ENCODE measurements around the gene TMEM120B.
A peak's percentile ranks its signal among the peaks of the same experiment; 100 is the strongest.

Gene TMEM120B

GRCh38 chr12:121773011-121773777 is 60.6 kb downstream of the TMEM120B start:
- Histone ChIP-seq H3K4me2 (ENCODE audit: low read depth, low read length) (no peak overlapping the region), H3K27ac (ENCODE audit: low read length) (no peak overlapping the region), H3K4me3 (ENCODE audit: low read length) (no peak overlapping the region), H4K20me1 (ENCODE audit: insufficient read depth, low read length) (no peaks in the 10 kb centered on the region), H3K9me2 (replicated peaks; ENCODE audit: insufficient read depth, low read length) (no peaks in the 10 kb centered on the region), H3K79me2 (ENCODE audit: low read length) (no peaks in the 10 kb centered on the region), H2AFZ (ENCODE audit: low read length) (no peak overlapping the region), H3K36me3 (replicated peaks; ENCODE audit: insufficient read depth, low read length) (no peaks in the 10 kb centered on the region), H3K27me3 (replicated peaks; ENCODE audit: insufficient read depth, low read length) (no peaks in the 10 kb centered on the region), H3F3A (ENCODE audit: insufficient read depth, low read length) (no peaks in the 10 kb centered on the region), H3K4me1 (ENCODE audit: low read length) (no peaks in the 10 kb centered on the region), H3K9me3 (replicated peaks; ENCODE audit: insufficient read depth, low read length) (no peaks in the 10 kb centered on the region), H3K9ac (ENCODE audit: low read length) (no peak overlapping the region)
- DNase-seq: peak; percentile 37
- peak; percentile 60 for TF ChIP-seq CTCF (IDR thresholded peaks at IDR 0.05; ENCODE audit: low read length)
- TF ChIP-seq EZH2phosphoT487 (IDR thresholded peaks at IDR 0.05; ENCODE audit: low read length): no peak
- TF ChIP-seq EZH2 (optimal IDR thresholded peaks at IDR 0.05; ENCODE audit: low read depth, low read length): no peak

- no peak for DNase-seq
- Histone ChIP-seq H3F3A (ENCODE audit: insufficient read depth, low read length) (no peaks in the 10 kb centered on the region), H3K4me2 (ENCODE audit: low read depth, low read length) (no peak overlapping the region), H3K9ac (ENCODE audit: low read length) (no peak overlapping the region), H3K4me1 (ENCODE audit: low read length) (no peaks in the 10 kb centered on the region), H2AFZ (ENCODE audit: low read length) (no peak overlapping the region), H3K9me2 (replicated peaks; ENCODE audit: insufficient read depth, low read length) (no peaks in the 10 kb centered on the region), H3K36me3 (replicated peaks; ENCODE audit: insufficient read depth, low read length) (no peaks in the 10 kb centered on the region), H3K27me3 (replicated peaks; ENCODE audit: insufficient read depth, low read length) (no peaks in the 10 kb centered on the region), H3K27ac (ENCODE audit: low read length) (no peak overlapping the region), H3K79me2 (ENCODE audit: low read length) (no peaks in the 10 kb centered on the region), H3K9me3 (replicated peaks; ENCODE audit: insufficient read depth, low read length) (no peaks in the 10 kb centered on the region), H4K20me1 (ENCODE audit: insufficient read depth, low read length) (no peaks in the 10 kb centered on the region), H3K4me3 (ENCODE audit: low read length) (no peak overlapping the region)
- TF ChIP-seq EZH2 (optimal IDR thresholded peaks at IDR 0.05; ENCODE audit: low read depth, low read length) (no peak), EZH2phosphoT487 (IDR thresholded peaks at IDR 0.05; ENCODE audit: low read length) (no peak), CTCF (IDR thresholded peaks at IDR 0.05; ENCODE audit: low read length) (no peak)
These were observed 62.5 kb downstream of the TMEM120B start for GRCh38 chr12:121774968-121775474.

- Histone ChIP-seq H2AFZ (ENCODE audit: low read length) (no peak overlapping the region), H3F3A (ENCODE audit: insufficient read depth, low read length) (no peaks in the 10 kb centered on the region), H3K9me3 (replicated peaks; ENCODE audit: insufficient read depth, low read length) (no peaks in the 10 kb centered on the region), H4K20me1 (ENCODE audit: insufficient read depth, low read length) (no peaks in the 10 kb centered on the region), H3K27me3 (replicated peaks; ENCODE audit: insufficient read depth, low read length) (no peaks in the 10 kb centered on the region), H3K36me3 (replicated peaks; ENCODE audit: insufficient read depth, low read length) (no peaks in the 10 kb centered on the region), H3K4me1 (ENCODE audit: low read length) (no peaks in the 10 kb centered on the region), H3K9me2 (replicated peaks; ENCODE audit: insufficient read depth, low read length) (no peaks in the 10 kb centered on the region), H3K4me3 (ENCODE audit: low read length) (no peak overlapping the region), H3K9ac (ENCODE audit: low read length) (no peak overlapping the region), H3K79me2 (ENCODE audit: low read length) (no peaks in the 10 kb centered on the region), H3K27ac (ENCODE audit: low read length) (no peak overlapping the region), H3K4me2 (ENCODE audit: low read depth, low read length) (no peak overlapping the region)
- TF ChIP-seq CTCF (IDR thresholded peaks at IDR 0.05; ENCODE audit: low read length) (no peak), EZH2 (optimal IDR thresholded peaks at IDR 0.05; ENCODE audit: low read depth, low read length) (no peak), EZH2phosphoT487 (IDR thresholded peaks at IDR 0.05; ENCODE audit: low read length) (no peak)
- DNase-seq: no peak
These were observed 62.9 kb downstream of the TMEM120B start for GRCh38 chr12:121775501-121775900.
